Neural progenitor cell (in vitro differentiated cells): ENCODE data around the gene SERPINI2.

ENCODE experiments used
- EZH2 ChIP-seq: fragments of 200-600 bp; sonication (generic); IDR thresholded peaks from 2 replicates; pipeline ENCODE4 v1.6.1; 2017; ENCODE audit warnings: antibody characterized with exemption, mild to moderate bottlenecking, moderate library complexity
- EZH2phosphoT487 ChIP-seq: fragments of 200-600 bp; sonication (generic); IDR thresholded peaks from 2 replicates; pipeline ENCODE4 v1.6.1; 2017; ENCODE audit warnings: antibody characterized with exemption
- TF ChIP-seq, protein P1 (sequence below): fragments of 200-600 bp; sonication (generic); IDR thresholded peaks from 2 replicates; pipeline ENCODE4 v1.5.1; 2017; ENCODE audit warnings: antibody characterized with exemption, mild to moderate bottlenecking

DNA sequence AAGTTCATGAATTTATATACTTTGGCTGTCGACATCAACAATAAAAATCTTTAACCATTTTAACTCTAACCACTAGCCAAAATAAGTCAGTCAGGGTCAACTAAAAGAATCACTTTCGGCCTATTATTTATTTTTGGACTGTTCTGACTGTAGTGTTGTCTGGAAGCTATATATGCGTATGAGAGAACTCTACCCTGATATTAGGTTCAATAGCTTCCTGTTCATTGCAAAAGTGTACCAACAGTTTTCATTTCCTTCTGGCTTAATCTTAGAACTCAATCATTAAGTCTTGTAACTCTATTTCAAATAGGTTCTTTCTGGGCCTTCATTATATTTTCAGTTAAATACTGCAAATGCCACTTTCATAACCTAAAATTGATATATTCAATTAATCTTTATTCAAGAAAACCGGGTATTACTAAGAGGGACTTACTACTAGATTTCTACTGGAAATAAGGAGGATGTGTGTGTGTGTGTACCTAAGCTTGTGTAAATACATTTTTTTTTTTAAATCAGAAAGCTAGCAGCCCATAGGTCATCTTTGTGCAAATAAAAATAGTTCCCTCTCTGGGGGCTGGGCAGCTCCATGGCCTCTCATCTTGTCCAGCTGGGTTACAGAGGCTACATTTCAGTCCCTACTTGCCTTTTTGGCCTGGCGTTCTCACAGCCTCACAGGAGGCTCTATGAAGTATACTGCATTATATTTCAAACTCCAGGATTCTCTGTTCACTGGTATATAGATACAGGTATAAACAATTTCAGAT is 5.8 kb downstream of the SERPINI2 start:
- TF ChIP-seq EZH2, result no peak
- TF ChIP-seq, protein P1, sequence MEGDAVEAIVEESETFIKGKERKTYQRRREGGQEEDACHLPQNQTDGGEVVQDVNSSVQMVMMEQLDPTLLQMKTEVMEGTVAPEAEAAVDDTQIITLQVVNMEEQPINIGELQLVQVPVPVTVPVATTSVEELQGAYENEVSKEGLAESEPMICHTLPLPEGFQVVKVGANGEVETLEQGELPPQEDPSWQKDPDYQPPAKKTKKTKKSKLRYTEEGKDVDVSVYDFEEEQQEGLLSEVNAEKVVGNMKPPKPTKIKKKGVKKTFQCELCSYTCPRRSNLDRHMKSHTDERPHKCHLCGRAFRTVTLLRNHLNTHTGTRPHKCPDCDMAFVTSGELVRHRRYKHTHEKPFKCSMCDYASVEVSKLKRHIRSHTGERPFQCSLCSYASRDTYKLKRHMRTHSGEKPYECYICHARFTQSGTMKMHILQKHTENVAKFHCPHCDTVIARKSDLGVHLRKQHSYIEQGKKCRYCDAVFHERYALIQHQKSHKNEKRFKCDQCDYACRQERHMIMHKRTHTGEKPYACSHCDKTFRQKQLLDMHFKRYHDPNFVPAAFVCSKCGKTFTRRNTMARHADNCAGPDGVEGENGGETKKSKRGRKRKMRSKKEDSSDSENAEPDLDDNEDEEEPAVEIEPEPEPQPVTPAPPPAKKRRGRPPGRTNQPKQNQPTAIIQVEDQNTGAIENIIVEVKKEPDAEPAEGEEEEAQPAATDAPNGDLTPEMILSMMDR, result no peak
- no peak for TF ChIP-seq EZH2phosphoT487
